Tracheal epithelial cell (primary cell): ENCODE results near the gene RPL18. TPM values are rescaled to one million over a fixed set of nuclear protein-coding genes. Genes with fewer than 3 reads are reported as not detected.

Experiments
- total RNA-seq: library from RNA; depleted of rRNA; stranded (reverse); fragments of >200 nt; gene quantifications from 2 replicates; pipeline ENCODE4 v1.2.1, GENCODE V29; 2014

Gene RPL18
- 2,579 and 4,716 TPM in 2 replicates for total RNA-seq

DNA sequence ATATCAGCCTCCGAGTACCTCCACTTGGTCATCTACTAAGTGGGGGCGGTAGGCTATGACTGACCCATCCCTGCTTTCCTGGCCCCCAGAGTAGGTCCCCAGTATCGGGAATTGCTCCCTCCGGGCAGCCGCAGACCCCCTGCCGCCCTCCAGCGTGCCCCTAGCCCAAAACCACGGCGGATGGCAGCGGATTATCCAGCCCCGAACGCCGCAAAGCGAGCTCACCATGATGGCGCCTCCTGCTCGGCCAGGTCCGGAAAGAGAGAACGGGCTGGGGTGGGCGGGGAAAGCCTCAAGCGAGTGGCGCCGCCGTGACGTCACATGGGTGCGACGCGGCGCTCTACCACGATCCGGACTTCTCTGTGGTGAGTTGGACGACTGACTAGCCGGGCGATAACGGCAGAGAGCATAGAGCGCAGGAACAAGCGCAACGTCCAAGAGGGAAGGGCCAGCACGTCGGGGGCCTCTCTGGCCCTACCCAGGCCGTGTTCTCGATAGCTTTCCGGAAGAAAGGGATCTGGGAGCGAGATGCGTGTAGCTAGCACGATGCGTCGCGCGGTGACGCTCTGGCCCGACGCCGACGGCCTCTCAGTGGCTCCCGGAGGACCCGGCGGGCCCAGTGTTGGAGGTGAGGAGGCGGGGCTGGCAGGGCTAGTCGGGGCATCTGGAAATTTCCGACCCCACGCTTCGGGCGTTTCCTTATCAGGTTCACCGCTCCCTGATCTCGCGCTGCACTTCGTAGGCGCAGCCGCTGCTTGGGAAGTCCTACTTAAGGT is at the start of gene RPL18, which contains the start of gene SPHK2:
RPL18 (minus strand) TSS at position 263 of the 776 bp plus-strand sequence; CDS start at position 228, 35 bp downstream.
SPHK2 (plus strand) TSS at position 591 of the 776 bp plus-strand sequence. CDS start 1,009 bp downstream, outside the sequence.

DNA sequence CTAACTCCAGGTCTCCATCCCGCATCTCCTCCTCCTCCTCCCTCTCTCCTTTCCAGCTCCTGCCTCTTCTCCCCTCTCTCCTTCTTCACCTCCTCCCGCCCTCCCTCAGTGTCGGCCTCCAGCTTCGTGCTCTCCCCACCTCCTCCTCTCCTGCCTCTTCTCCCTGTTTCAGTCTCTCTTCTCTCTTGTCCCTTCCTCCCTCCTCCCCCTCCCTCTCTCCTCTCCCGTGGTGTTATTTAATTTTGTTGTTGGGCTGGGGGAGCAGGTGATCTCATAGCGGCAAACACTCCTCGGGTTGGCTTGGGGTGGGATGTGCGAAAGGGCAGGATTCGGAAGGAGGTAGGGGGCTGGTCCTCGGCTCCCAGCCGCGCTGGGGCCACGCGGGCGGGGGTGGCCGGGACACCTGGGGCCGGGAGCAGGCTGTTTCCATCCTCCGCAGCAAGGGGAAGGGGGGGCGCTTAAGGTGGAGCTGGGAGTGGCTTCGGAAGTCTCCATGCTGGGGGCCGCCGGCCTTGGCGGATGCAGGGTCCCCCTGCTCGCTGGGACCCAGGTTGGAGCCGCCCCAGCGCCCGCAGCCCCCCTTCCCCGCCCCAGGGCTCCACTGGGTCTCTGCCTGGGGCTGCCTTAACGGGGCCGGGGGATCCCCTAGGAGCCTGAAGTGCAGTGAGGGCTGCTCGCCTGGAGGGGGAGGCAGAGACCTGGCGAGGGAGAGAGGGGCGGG is 27.2 kb upstream of the RPL18 start, which contains the start of gene CA11:
CA11 (minus strand) TSS at position 187 of the 721 bp plus-strand sequence. CDS start 555 bp downstream, outside the sequence.

DNA sequence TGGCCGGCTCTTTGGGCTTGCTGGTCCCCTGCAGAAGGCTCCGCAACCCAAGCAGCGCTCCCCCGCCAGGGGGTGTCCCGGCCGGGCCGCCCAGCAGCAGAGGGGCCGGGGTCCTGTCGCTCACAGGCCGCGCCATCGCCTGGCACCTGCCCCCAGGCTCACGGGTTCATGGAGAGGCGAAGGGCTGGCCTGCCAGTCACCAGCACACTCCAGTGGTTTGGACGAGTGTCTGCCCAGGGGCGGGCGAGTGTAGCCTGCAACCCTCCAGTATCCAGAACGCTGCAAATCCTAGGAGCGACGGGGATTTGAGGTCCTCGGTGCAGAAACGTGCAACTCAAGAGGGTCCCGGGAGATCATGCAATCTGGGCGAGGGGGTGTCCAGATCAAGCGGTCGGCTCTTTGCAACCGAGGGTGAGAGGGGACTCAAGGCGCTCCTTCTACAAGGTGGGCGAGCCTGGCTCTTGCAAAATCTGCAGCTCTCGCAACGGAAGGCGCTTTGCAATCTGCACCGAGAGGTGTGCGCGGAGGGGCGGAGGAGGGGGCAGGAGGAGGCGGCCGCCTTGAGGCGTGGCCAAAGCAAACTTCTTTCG is 18.0 kb upstream of the RPL18 start, which contains the start of gene DBP:
DBP (minus strand) TSS at position 521 of the 590 bp plus-strand sequence; CDS start at position 136, 385 bp downstream.

DNA sequence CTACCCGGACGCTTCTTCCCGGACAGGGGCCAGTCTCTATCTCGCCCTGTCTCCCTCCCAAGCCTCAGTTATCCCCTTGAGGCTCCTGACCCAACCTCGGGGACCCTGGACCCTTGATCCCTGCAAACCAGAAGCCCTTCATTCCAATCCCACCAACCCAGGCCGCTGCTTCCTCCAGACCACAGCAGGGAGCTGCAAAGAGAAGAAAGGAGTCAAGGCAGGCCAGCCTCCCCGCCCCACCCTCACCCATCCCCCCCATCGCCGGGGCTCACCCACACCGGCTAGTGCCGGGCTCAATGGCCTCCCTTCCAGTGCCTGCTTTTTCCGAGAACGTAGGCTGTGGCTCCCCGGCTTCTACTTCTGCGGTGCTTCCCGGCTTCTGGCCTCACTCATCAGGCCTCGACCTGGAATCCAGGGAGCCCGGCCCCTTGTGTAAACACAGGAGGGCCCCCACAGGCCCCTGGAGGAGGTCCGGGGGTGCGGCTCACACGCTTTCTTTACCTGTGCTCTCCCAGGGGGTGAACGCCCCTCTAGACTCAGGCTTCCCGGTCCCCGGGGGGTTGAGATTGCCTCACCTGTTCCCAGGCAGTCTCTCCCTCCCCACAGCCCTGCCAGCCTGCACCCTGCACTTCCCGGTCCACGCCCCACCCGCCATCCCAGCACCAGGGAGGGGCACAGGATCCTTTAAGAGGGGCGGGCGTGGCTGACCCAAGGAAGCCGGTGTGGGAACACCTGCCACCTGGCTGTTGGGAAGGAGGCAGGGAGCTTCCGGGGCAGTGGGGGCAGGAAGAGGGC is 4.3 kb downstream of the RPL18 start, which contains the start of gene FAM83E:
FAM83E (minus strand) TSS at position 641 of the 795 bp plus-strand sequence. CDS start 1,704 bp downstream, outside the sequence.

DNA sequence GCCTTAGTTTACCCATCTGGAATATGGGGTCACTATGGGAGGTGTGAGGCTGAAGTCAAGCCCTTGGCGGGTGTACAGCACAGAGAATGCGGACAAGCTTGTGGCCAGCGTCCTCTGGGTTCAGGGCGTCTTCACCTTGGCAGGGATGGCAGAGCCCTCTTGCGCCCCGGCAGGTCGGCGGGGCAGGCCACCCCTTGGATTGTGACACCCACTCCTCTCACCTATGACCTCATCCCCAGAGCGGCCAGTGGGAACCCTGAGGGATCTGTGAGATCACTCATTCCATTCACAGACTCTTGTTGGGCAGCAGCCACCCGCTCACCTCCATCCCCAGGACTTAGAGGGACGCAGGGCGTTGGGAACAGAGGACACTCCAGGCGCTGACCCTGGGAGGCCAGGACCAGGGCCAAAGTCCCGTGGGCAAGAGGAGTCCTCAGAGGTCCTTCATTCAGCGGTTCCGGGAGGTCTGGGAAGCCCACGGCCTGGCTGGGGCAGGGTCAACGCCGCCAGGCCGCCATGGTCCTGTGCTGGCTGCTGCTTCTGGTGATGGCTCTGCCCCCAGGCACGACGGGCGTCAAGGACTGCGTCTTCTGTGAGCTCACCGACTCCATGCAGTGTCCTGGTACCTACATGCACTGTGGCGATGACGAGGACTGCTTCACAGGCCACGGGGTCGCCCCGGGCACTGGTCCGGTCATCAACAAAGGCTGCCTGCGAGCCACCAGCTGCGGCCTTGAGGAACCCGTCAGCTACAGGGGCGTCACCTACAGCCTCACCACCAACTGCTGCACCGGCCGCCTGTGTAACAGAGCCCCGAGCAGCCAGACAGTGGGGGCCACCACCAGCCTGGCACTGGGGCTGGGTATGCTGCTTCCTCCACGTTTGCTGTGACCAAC is 12.3 kb downstream of the RPL18 start, which contains the start of gene SPACA4:
SPACA4 (plus strand) TSS at position 280 of the 896 bp plus-strand sequence; CDS start at position 517, 237 bp downstream.

Other genes with a start within 250 kb of the RPL18 start
- gene KDELR1, start 227.6 kb downstream of the RPL18 start, total RNA-seq = 46.5 and 49.0 TPM in 2 replicates
- gene GRIN2D, start 225.5 kb downstream of the RPL18 start, total RNA-seq = under 0.01 and 0.24 TPM in 2 replicates
- 32.4 and 48.0 TPM in 2 replicates for gene GRWD1, start 173.2 kb downstream of the RPL18 start, total RNA-seq
- 0.48 and 1.3 TPM in 2 replicates for gene KCNJ14, start 163.6 kb downstream of the RPL18 start, total RNA-seq
- gene CYTH2, start 149.8 kb downstream of the RPL18 start, total RNA-seq = 11.3 and 35.7 TPM in 2 replicates
- 1.7 and 3.1 TPM in 2 replicates for gene LMTK3, start 107.3 kb downstream of the RPL18 start, total RNA-seq
- 4.3 and 8.7 TPM in 2 replicates for gene SULT2B1, start 67.0 kb downstream of the RPL18 start, total RNA-seq
- gene SPACA4, start 12.4 kb downstream of the RPL18 start, total RNA-seq = 0.21 TPM in 1 of 2 replicates, not detected in the other
- gene FAM83E, start 4.1 kb downstream of the RPL18 start, total RNA-seq = 17.3 and 23.9 TPM in 2 replicates
- gene SPHK2, start 328 bp upstream of the RPL18 start, total RNA-seq = 6.0 and 6.3 TPM in 2 replicates
- 2.6 and 4.6 TPM in 2 replicates for gene DBP, start 18.2 kb upstream of the RPL18 start, total RNA-seq
- gene CA11, start 27.0 kb upstream of the RPL18 start, total RNA-seq = 1.5 and 3.1 TPM in 2 replicates
- gene NTN5, start 53.8 kb upstream of the RPL18 start, total RNA-seq = 0.24 and 0.43 TPM in 2 replicates
- gene FUT2, start 76.8 kb upstream of the RPL18 start, total RNA-seq = 6.0 and 7.7 TPM in 2 replicates
- gene MAMSTR, start 100.5 kb upstream of the RPL18 start, total RNA-seq = 0.48 TPM in 1 of 2 replicates, not detected in the other
- gene RASIP1, start 121.4 kb upstream of the RPL18 start, total RNA-seq = 2.9 and 3.2 TPM in 2 replicates
- not detected in 2 replicates for gene IZUMO1, start 127.7 kb upstream of the RPL18 start, total RNA-seq
- gene FUT1, start 133.5 kb upstream of the RPL18 start, total RNA-seq = 11.9 and 14.9 TPM in 2 replicates
- gene FGF21, start 136.3 kb upstream of the RPL18 start, total RNA-seq = not detected in 2 replicates
- 35.2 and 37.8 TPM in 2 replicates for gene BCAT2, start 191.9 kb upstream of the RPL18 start, total RNA-seq
- 0.64 and 1.9 TPM in 2 replicates for gene HSD17B14, start 217.3 kb upstream of the RPL18 start, total RNA-seq
- gene PLEKHA4, start 249.4 kb upstream of the RPL18 start, total RNA-seq = 3.8 and 5.5 TPM in 2 replicates